Suppressor macrophage treated with lipopolysaccharide for 1 hour (primary cell): Measurements from ENCODE around the gene JAKMIP1.

Experiments used
- DNase-seq, 3 donors: peaks; one replicate each; pipeline ENCODE4 v3.0.0-alpha.2; 2020 to 2022

JAKMIP1 gene

GRCh38 chr4:6055436-6055835, 144.9 kb downstream of the JAKMIP1 start:
- no peak for DNase-seq

GRCh38 chr4:6055030-6055429, 145.3 kb downstream of the JAKMIP1 start:
- DNase-seq, result no peak

- DNase-seq, result no peak
Measured at GRCh38 chr4:6054162-6054922, 146.0 kb downstream of the JAKMIP1 start.

- DNase-seq, result no peak
Measured at GRCh38 chr4:6052679-6053078, 147.7 kb downstream of the JAKMIP1 start.

- no peak for DNase-seq
Measured at GRCh38 chr4:6050551-6050950, 149.8 kb downstream of the JAKMIP1 start.

GRCh38 chr4:6049985-6050384, 150.4 kb downstream of the JAKMIP1 start:
- no peak for DNase-seq

GRCh38 chr4:6049278-6049677, 151.1 kb downstream of the JAKMIP1 start:
- DNase-seq, result no peak

GRCh38 chr4:6048537-6048936, 151.8 kb downstream of the JAKMIP1 start:
- no peak for DNase-seq

- DNase-seq, result no peak
Measured at GRCh38 chr4:6047130-6047673, 153.1 kb downstream of the JAKMIP1 start.

GRCh38 chr4:6046526-6047129, 153.7 kb downstream of the JAKMIP1 start:
- DNase-seq, result no peak

- DNase-seq, result no peak
Measured at GRCh38 chr4:6044805-6045204, 155.5 kb downstream of the JAKMIP1 start.

- no peak for DNase-seq
Measured at GRCh38 chr4:6044276-6044675, 156.1 kb downstream of the JAKMIP1 start.

GRCh38 chr4:6043843-6044242, 156.5 kb downstream of the JAKMIP1 start:
- DNase-seq, result no peak

GRCh38 chr4:6043188-6043587, 157.2 kb downstream of the JAKMIP1 start:
- no peak for DNase-seq

- DNase-seq, result no peak
Measured at GRCh38 chr4:6042293-6043063, 157.9 kb downstream of the JAKMIP1 start.

- no peak for DNase-seq
Measured at GRCh38 chr4:6041800-6042199, 158.5 kb downstream of the JAKMIP1 start.

GRCh38 chr4:6038711-6039110, 161.6 kb downstream of the JAKMIP1 start:
- DNase-seq, result no peak

- DNase-seq, result no peak
Measured at GRCh38 chr4:6035786-6036185, 164.6 kb downstream of the JAKMIP1 start.

GRCh38 chr4:6033381-6033780, 167.0 kb downstream of the JAKMIP1 start:
- DNase-seq, result no peak

GRCh38 chr4:6032249-6033244, 167.8 kb downstream of the JAKMIP1 start:
- peak in 1 of 3 donors; percentile 7 for DNase-seq

GRCh38 chr4:6031846-6032245, 168.5 kb downstream of the JAKMIP1 start:
- DNase-seq, result peak in 2 of 3 donors; percentile 20 to 25

GRCh38 chr4:6030679-6031078, 169.7 kb downstream of the JAKMIP1 start:
- no peak for DNase-seq
